ENCODE data around the gene CEACAM5. TPM values are rescaled to one million over a fixed set of nuclear protein-coding genes. Genes with fewer than 3 reads are reported as not detected.

Gene CEACAM5
- total and polyA plus RNA-seq, 2 of the 4 experiments (the other 2 are of a cell fraction) = not detected

GRCh38 chr19:41689993-41690800, 18.2 kb upstream of the CEACAM5 start:
- H3K14ac ChIP-seq (replicated peaks; ENCODE audit: low read depth, low read length) = no peak overlapping the region
- H4K8ac ChIP-seq (ENCODE audit: low read depth in 2 of 2, low read length in 2 of 2) = no peak overlapping the region
- DNase-seq (no peak), ATAC-seq (ENCODE audit: low read depth) (no peak)
- in situ Hi-C loops (cut with MboI; ENCODE audit: low sequenced_read_pairs) (no loop called here), dilution Hi-C loops (cut with HindIII; ENCODE audit: low sequenced_read_pairs, unreplicated experiment) (no loop called here), intact Hi-C loops (cut with micrococcal nuclease) (loop anchor here (2.0 kb wide), 1 partner anchor 47 kb away; no protein-coding TSS in a partner anchor)
- H3K4me3 ChIP-seq (ENCODE audit: insufficient read depth, low read depth, low read length) = no peak overlapping the region
- H2BK15ac ChIP-seq (ENCODE audit: low read depth, low read length) = no peak overlapping the region
- H2BK20ac ChIP-seq (ENCODE audit: low read depth, low read length) = no peak overlapping the region
- no peaks in the 10 kb centered on the region for H3K27me3 ChIP-seq (ENCODE audit: control insufficient read depth, insufficient read depth, low read length)
- TF ChIP-seq BHLHE40 (IDR thresholded peaks at IDR 0.05; ENCODE audit: low read depth, low read length) (no peak), RFX5 (IDR thresholded peaks at IDR 0.05; ENCODE audit: low read depth, low read length) (no peak)
- H2BK5ac ChIP-seq (ENCODE audit: low read depth, low read length, poor library complexity, severe bottlenecking) = no peak overlapping the region
- H4K5ac ChIP-seq (ENCODE audit: low read depth, low read length) = no peak overlapping the region
- no peak overlapping the region for H3K9ac ChIP-seq (ENCODE audit: low read depth, low read length)
- H2AK5ac ChIP-seq (ENCODE audit: low read depth, low read length) = no peak overlapping the region
- no peaks in the 10 kb centered on the region for H4K20me1 ChIP-seq (ENCODE audit: insufficient read depth, low read length)
- no peak overlapping the region for H2AK9ac ChIP-seq (replicated peaks; ENCODE audit: low read depth, low read length, poor library complexity)
- no peaks in the 10 kb centered on the region for H3K9me3 ChIP-seq (ENCODE audit: control insufficient read depth, insufficient read depth, low read length)
- H4K91ac ChIP-seq (ENCODE audit: insufficient read depth, low read depth, low read length) = no peak overlapping the region
- H3K36me3 ChIP-seq (ENCODE audit: control insufficient read depth, insufficient read depth, low read length) = no peaks in the 10 kb centered on the region
- no peaks in the 10 kb centered on the region for H3K4me1 ChIP-seq (ENCODE audit: control insufficient read depth, insufficient read depth, low read length)
- H3K4me2 ChIP-seq (ENCODE audit: low read depth, low read length) = no peak overlapping the region
- ChIA-PET CTCF (no interaction called here), POLR2A (ENCODE audit: unreplicated experiment) (no interaction called here)
- H2BK120ac ChIP-seq (ENCODE audit: low read depth, low read length) = no peak overlapping the region
- no peak overlapping the region for H3K18ac ChIP-seq (ENCODE audit: low read depth, low read length)
- H3K79me1 ChIP-seq (ENCODE audit: low read depth in 1 of 2, low read length in 2 of 2) = no peaks in the 10 kb centered on the region
- no TSS peak for BruUV-seq (replicated peaks)
- WGBS, 2 experiments (ENCODE audit: extremely low coverage in 2 of 2, insufficient read length in 1 of 2) = 41% methylated on average over 2 of the region's 4 CpGs; no CpG with 5 or more reads in 1 of the 2 experiments
- H2AFZ ChIP-seq (replicated peaks; ENCODE audit: low read length, poor library complexity) = no peak overlapping the region
- H3K56ac ChIP-seq (ENCODE audit: extremely low read depth, insufficient read depth, low read length) = no peak overlapping the region
- H3K4ac ChIP-seq (ENCODE audit: low read depth, low read length) = no peak overlapping the region
- H3K23ac ChIP-seq (ENCODE audit: low read depth, low read length) = no peak overlapping the region
- H3K9me1 ChIP-seq (ENCODE audit: insufficient read depth, low read length) = no peaks in the 10 kb centered on the region
- H3K27ac ChIP-seq (ENCODE audit: insufficient read depth, low read length) = no peak overlapping the region

Data from IMR-90 (cell line).